ENCODE results near the gene PPP1R15A.

PPP1R15A gene

DNA sequence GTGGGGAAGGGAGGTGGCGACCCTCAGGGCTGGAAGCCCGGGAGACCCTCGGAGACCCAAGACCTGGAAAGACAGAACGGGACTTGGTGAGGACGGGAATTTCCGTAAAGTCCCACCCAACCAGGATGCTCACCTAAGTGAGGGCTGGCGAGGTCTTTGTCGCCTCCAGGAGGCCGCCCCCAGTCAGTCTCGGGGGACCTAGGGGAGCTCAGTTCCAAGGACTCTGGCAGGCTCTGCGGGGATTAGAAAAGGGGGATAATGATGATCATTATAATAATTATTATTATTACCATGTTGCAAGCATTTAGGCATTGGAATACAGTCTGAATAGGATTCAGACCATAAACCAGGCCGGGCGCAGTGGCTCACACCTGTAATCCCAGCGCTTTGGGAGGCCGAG lies 26.8 kb upstream of the PPP1R15A start:
- TF ChIP-seq, protein P1, sequence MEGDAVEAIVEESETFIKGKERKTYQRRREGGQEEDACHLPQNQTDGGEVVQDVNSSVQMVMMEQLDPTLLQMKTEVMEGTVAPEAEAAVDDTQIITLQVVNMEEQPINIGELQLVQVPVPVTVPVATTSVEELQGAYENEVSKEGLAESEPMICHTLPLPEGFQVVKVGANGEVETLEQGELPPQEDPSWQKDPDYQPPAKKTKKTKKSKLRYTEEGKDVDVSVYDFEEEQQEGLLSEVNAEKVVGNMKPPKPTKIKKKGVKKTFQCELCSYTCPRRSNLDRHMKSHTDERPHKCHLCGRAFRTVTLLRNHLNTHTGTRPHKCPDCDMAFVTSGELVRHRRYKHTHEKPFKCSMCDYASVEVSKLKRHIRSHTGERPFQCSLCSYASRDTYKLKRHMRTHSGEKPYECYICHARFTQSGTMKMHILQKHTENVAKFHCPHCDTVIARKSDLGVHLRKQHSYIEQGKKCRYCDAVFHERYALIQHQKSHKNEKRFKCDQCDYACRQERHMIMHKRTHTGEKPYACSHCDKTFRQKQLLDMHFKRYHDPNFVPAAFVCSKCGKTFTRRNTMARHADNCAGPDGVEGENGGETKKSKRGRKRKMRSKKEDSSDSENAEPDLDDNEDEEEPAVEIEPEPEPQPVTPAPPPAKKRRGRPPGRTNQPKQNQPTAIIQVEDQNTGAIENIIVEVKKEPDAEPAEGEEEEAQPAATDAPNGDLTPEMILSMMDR (IDR thresholded peaks at IDR 0.05) = no peak

DNA sequence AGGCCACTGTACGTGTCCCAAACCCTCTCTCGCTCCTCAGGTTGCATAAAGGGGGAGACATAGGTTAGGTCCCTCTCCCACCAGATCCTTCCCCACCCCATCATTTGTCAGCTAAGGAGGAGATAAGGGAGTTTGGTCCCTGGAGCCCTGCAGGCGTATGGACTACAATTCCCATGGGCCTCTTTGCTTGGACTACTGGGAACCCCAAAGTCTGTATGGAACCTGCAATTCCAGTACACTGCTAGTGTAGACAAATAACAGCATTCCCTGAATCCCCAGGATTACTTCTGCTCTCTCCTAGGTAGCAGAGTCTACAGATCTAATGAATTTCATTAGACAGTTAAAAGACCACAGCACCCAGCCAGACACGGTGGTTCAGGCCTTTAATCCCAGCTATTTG lies 19.9 kb upstream of the PPP1R15A start:
- TF ChIP-seq, protein P1 (IDR thresholded peaks at IDR 0.05) = no peak

DNA sequence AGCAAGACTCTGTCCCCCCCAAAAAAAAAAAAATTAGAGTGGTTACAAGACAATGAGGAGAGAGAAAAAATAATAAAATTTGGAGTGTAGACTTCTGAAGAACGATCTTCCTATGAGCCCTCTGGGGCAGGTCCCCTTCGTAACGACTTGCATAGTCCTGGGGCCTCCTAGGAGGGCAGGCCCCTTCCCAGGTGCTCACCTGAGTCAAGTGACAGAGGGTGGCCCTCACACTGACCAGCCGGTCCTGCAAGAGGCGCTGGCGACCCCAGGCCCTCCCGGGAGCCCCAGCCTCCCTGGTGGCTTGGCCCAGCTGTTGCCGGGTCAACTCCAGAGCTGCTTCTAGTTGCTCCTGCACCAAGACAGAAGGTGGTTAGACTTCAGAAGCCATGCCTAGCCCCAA lies 18.7 kb upstream of the PPP1R15A start:
- TF ChIP-seq, protein P1 (IDR thresholded peaks at IDR 0.05) = no peak

DNA sequence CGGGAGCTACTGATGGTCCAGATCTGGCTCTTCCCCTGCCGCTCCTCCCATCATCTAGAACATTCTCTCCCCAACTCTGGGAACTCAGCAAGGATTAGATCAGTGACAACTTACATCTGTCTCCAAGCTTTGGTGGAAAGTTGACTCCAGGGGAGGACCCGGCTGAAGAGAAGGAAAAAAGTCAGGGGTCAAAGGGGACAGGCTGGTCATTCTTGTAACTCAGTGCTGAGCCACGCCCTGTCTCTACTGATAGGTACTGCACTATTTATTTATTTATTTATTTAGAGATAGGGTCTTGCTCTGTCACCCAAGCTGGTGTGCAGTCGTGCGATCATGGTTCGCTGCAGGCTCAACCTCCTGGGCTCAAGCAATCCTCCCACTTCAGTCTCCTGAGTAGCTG lies 18.1 kb upstream of the PPP1R15A start:
- TF ChIP-seq, protein P1 (IDR thresholded peaks at IDR 0.05) = no peak

DNA sequence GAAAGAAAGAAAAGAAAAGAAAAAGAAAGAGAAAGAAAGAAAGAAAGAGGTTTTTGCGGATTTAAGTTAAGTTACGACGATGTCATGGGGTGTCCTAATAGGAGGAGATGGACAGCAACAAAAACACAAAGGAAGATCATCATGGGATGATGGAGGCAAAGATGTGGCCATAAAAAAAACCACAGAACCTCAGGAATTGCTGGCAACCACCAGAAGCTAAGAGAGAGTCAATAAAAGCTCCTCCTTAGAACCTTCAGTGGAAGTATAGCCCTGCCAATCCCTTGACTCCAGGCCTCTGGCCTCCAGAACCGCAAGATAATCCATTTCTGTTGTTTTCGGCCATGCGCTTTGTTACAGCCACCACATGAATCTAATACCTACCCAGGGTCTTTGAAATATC lies 15.3 kb upstream of the PPP1R15A start:
- TF ChIP-seq, protein P1 (IDR thresholded peaks at IDR 0.05) = no peak

DNA sequence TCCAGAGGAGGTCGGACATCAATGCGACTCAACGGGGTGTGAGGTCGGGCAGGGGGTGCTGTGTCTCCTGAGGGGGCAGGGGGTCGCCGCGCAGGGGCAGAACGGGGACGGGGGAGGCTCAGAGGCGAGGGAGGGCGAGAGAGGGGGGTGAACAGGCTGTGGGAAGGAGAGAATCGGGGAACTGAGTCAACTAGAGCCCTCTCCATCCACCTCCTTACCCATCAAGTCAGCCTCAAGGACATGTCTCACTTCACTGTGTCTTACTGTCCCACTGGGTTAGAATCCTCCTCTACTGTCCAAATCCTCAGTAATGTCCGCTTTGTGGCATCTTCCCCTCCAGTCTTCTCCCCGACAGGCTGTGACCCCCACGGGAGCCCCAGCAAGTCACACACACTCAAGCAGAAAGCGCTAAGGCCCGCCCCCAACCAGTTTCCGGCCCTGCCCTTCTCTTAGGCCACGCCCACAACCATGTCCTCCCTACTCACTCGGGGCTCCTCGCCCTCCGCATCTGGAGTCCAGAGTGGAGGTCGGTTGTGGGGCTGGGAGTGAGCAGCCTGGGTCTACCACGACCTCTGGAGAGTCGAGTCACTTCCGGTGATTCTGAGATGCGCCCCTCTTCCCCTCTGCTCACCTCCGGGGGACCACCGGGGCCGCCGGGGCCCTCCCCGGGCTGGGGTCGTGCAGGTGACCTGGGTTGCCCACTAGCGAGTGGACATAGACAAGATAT lies 13.1 kb upstream of the PPP1R15A start:
- TF ChIP-seq, protein P1 (IDR thresholded peaks at IDR 0.05) = no peak

DNA sequence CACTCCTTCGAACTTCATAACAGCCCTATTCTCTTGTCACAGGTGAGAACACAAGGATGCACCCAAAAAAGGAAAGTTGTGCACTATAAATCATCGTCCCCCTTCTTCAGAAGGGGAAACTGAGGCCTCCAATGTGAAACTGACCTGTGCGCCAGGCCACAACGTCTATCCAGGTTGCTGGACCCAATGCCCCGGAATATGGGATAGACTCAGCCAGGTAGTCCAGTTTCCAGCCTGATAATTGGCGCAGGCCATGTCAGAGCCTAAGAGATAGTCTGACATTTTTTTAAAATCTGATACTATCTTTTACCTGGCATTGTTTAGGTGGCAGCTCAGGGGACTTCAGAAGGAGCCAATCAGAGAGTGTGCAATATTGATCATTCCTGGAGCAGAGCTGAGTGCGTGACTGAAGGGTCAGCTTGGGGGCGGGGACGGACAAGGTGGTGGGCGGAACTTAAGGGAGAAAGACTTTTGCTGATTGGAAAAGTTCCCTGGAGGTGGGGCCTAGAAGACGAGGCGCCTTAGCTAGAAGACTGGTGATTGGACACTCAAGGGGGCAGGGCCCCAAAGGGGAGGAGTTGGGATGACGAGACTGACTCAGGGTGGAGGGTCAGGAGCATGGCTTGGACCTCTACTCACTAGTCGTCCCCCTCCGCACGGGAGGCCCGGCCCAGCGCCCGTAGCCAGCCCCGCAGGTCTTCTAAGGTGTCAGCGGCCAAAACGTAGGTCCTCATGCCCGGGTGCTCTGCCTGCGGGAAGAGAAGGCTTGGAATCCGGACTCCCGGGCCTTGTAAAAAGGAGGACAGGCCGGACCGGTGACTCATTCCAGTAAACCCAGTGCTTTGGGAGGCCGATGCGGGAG lies 12.3 kb upstream of the PPP1R15A start:
- TF ChIP-seq, protein P1 (IDR thresholded peaks at IDR 0.05) = no peak
